ENCODE results near the gene TUBB2B.

TUBB2B gene

DNA sequence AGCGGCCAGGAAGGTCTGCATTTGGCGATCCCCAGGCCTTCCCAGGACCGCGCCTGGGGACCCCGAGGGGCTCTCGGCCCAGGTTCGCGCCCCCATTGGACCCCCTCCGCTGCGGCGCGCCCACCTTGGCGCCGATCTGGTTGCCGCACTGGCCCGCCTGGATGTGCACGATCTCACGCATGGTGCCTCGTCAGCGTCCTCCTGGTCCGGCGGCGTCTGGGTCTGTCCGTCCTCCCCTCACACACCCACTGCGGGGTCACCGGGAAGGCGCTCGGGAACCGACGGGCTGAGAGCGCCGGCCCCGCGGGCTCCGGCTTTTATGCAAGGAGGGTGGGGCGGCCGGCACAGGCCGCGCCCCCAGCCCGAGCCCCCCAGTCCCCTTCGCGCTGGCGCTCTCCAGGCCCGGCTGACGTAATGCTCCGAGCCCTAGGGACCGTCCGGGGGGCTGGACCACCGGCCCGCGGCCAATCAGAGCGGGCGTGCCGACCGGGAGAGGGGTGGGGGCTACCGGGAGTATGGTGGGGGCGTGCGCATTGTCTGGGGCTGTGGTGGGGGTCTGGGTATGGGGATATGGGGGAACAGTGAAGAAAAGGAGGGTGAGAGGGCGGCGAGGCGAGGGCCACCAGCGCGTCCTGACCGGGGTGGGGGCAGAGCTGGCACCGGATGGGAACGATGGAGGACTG, at the start of gene TUBB2B:
Gene TUBB2B (minus strand): TSS at position 291 of the 683 bp plus-strand sequence. CDS start 110 bp downstream, at position 181.
- no peak for DNase-seq

DNA sequence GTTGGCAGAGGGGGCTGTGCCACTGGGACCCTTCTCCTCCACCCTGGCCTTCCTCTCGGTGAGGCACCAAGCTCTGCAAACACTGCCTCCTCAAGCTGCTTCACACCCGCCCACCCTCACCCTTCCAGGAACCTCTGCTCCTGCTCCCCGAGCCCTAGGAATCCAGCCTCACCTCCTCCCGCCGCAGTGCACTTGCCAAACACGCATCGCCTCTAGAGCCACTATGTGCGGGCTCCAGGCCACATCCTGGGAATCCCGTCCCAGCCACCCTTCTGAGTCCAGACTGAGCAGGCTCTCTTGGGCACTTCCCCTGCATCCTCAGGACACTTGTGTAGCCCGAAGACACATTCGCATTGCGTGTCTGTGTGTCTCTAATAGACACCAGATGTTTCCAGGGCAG, 49.8 kb upstream of the TUBB2B start:
- DNase-seq: no peak

- DNase-seq: no peak
Observed at GRCh38 chr6:3276174-3277167, 49.0 kb upstream of the TUBB2B start.

GRCh38 chr6:3273707-3274521, 46.5 kb upstream of the TUBB2B start:
- DNase-seq: no peak

GRCh38 chr6:3272911-3273547, 45.6 kb upstream of the TUBB2B start:
- DNase-seq: no peak

DNA sequence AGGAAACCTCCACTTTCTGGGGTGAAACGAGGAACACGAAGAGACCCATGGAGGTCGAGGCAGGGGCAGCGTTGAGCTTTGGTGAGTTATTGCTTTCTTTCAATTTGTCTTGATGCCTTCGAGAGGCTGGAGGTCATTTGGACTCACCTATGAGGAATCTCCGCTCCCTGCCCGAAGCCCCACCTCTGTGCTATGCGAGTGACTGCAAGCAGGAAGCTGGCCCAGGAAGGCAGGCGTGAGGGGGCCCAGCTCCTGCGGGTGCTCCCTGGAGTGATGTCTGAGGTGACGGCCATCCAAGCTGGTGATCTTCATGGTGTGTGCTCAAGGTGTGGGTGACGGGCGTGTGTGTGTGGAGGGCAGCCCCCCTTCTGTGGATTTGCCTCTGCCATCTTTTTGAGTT, 44.3 kb upstream of the TUBB2B start:
- DNase-seq: no peak

DNA sequence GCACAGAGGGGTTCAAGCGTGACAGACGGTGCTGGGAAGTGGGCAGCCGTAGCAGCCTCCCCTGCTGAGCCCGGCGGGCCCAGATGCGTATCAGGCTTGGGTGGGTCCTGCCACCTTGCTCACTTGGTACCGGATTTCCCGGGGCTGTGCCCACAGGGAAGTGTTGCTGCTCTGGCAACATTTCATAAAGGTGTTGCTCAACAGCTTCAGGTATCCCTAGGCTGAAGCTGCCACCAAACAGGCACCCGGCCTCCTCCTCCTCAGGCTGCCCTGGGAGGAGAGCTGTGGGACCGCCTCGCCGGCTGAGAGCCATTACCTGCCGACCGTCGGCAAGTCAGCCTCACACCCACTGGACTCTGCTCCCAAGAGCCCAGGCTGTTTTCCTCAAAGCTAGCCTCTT, 42.8 kb upstream of the TUBB2B start:
- no peak for DNase-seq

- DNase-seq: no peak
Observed at GRCh38 chr6:3269281-3269975, 42.0 kb upstream of the TUBB2B start.

- DNase-seq: no peak
Observed at GRCh38 chr6:3268680-3269079, 41.2 kb upstream of the TUBB2B start.

GRCh38 chr6:3267162-3267561, 39.7 kb upstream of the TUBB2B start:
- DNase-seq: no peak

- no peak for DNase-seq
Observed at GRCh38 chr6:3266170-3266569, 38.7 kb upstream of the TUBB2B start.

GRCh38 chr6:3265671-3266070, 38.2 kb upstream of the TUBB2B start:
- no peak for DNase-seq

DNA sequence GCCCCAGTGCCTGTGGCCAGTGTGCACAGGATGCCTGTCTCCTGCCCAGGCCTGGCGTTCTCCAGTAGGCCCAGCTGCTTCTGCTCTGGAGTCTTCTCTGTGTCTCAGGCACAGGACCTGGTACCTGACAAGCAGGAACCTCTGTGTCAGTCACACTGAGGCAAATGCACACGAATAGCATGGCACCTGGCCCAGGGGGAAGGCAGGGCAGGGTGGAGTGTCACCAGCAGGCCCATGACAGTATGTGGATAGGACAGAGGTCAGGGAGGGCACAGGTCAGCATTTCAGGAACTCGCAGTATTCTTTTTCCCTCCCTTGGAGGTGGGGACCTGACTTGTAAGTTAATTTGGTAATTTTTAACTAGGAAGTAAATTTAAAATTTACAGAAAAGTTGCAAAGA, 36.9 kb upstream of the TUBB2B start:
- DNase-seq: no peak

- DNase-seq: no peak
Observed at GRCh38 chr6:3263096-3263495, 35.6 kb upstream of the TUBB2B start.

- no peak for DNase-seq
Observed at GRCh38 chr6:3261921-3262320, 34.5 kb upstream of the TUBB2B start.

DNA sequence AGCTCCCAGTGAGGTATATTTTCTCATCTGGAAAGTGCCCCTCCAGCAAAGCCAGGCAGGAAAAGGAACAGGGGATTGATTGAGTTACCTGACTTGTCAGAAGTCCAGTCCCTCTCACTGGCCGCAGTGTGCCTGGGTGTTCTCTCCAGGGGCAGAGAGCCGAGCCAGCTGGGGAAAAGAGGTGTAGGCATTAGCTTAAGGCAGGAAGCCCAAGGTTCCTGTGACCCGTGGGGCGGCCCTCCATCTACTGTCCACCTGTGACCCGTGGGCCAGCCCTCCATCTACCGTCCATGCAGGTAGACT, 34.0 kb upstream of the TUBB2B start:
- DNase-seq: no peak

GRCh38 chr6:3260772-3261517, 33.5 kb upstream of the TUBB2B start:
- DNase-seq: no peak

GRCh38 chr6:3260296-3260695, 32.8 kb upstream of the TUBB2B start:
- no peak for DNase-seq

DNA sequence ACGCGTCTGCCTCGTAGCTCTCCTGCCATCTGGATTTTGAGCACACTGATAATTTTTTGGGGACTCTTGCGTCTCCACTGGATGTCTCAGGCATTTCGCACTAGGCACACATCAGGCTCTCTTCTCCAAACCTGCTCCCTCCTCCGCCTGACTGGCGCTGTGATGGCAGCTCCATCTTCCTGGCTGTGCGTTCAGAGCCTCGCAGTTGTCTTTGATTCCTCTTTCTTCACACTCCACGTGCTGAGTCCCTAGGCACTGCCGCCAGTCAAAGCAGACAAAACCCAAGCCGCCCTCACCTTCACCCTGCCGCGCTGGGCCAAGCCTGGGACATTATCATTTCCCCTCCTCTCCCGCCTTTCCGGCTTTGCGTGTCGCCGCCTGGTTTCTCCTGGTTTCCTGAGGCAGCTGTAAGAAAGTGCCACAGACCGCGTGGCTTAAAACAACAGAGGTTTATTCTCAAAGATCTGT, 32.1 kb upstream of the TUBB2B start:
- peak; percentile 33 for DNase-seq

GRCh38 chr6:3258720-3259490, 31.5 kb upstream of the TUBB2B start, which contains the start of gene PSMG4:
Gene PSMG4 (plus strand): TSS chr6:3258947. CDS start chr6:3259023, 76 bp downstream.
- peak; percentile 94 for DNase-seq

Data from CD4-positive, alpha-beta T cell treated with Interleukin-6 for 4 hours (primary cell).